SU-DHL-6 (cell line): ENCODE measurements around the gene ADAMTS17.
"Not testable (repeated sequence)": the region's sequence is repeated elsewhere in the genome, so short reads cannot be mapped to it uniquely, and the experiment has no call there.

Experiments used
- H2AFZ ChIP-seq: fragments of 200-600 bp; sonication (generic); 2 replicates; pipeline ENCODE4 v1.6.1; 2014; ENCODE audit warnings: low read depth, mild to moderate bottlenecking, moderate library complexity, mixed read lengths, antibody characterized with exemption, low read length; ENCODE audit not compliant: severe bottlenecking
- H3F3A ChIP-seq: fragments of 200-600 bp; shearing (Covaris generic); 2 replicates; pipeline ENCODE4 v1.6.0; 2016; ENCODE audit warnings: antibody characterized with exemption, mild to moderate bottlenecking; ENCODE audit not compliant: insufficient read depth
- H3K27ac ChIP-seq: fragments of 200-600 bp; sonication (generic); 2 replicates; pipeline ENCODE4 v1.5.1; 2016; ENCODE audit warnings: low read depth, mild to moderate bottlenecking, low read length, moderate library complexity, mixed read lengths
- H3K27me3 ChIP-seq: fragments of 200-600 bp; sonication (generic), shearing (Covaris generic); 2 replicates; pipeline ENCODE4 v1.6.0; 2014; ENCODE audit warnings: mild to moderate bottlenecking, low read length
- H3K36me3 ChIP-seq: fragments of 200-600 bp; sonication (generic); 2 replicates; pipeline ENCODE4 v1.6.1; 2014; ENCODE audit warnings: mild to moderate bottlenecking, low read length, mixed read lengths
- H3K4me2 ChIP-seq: fragments of 300-600, 200-600 bp; shearing (Covaris generic), sonication (generic); 2 replicates; pipeline ENCODE4 v1.6.0; 2014; ENCODE audit warnings: low read length, low read depth, mild to moderate bottlenecking; ENCODE audit not compliant: poor library complexity, severe bottlenecking
- H3K4me3 ChIP-seq: fragments of 200-600 bp; sonication (generic); 2 replicates; pipeline ENCODE4 v1.5.1; 2014; ENCODE audit warnings: antibody characterized with exemption, low read length, mild to moderate bottlenecking, mixed read lengths; ENCODE audit not compliant: insufficient read depth, poor library complexity, severe bottlenecking
- H3K79me2 ChIP-seq: fragments of 200-600 bp; sonication (generic); 2 replicates; pipeline ENCODE4 v1.6.1; 2014; ENCODE audit warnings: mild to moderate bottlenecking, low read length, moderate library complexity; ENCODE audit not compliant: insufficient read depth
- H3K9ac ChIP-seq: fragments of 200-600 bp; sonication (generic); 2 replicates; pipeline ENCODE4 v1.7.0; 2014; ENCODE audit warnings: mild to moderate bottlenecking, low read length
- H3K9me2 ChIP-seq: fragments of 200-600 bp; sonication (generic); replicated peaks from 2 replicates; pipeline ENCODE4 v1.6.1; 2014; ENCODE audit warnings: low read length; ENCODE audit not compliant: insufficient read depth
- H3K9me3 ChIP-seq: fragments of 200-600 bp; sonication (generic); 2 replicates; pipeline ENCODE4 v1.6.1; 2014; ENCODE audit warnings: low read length, mixed read lengths; ENCODE audit not compliant: insufficient read depth
- H4K20me1 ChIP-seq: fragments of 200-600 bp; sonication (generic); 2 replicates; pipeline ENCODE4 v1.6.1; 2014; ENCODE audit warnings: low read depth, mild to moderate bottlenecking, antibody characterized with exemption, low read length, moderate library complexity, mixed read lengths
- CTCF ChIP-seq: fragments of 200-600 bp; sonication (generic); IDR thresholded peaks from one replicate; pipeline ENCODE4 v1.5.1; 2017; ENCODE audit warnings: antibody characterized with exemption, mild to moderate bottlenecking, low read length, moderate library complexity; ENCODE audit not compliant: insufficient read depth, poor library complexity, severe bottlenecking
- EZH2phosphoT487 ChIP-seq: fragments of 200-600 bp; sonication (generic), shearing (Covaris generic); conservative IDR thresholded peaks from 2 replicates; pipeline ENCODE4 v1.6.1; 2018; ENCODE audit warnings: mild to moderate bottlenecking, antibody characterized with exemption, low read length, moderate library complexity, mixed read lengths

ADAMTS17 gene

GRCh38 chr15:99929266-99929665 is 412.5 kb downstream of the ADAMTS17 start:
- Histone ChIP-seq H3K9me2 (no peaks in the 10 kb centered on the region), H3K79me2 (no peaks in the 10 kb centered on the region), H3K27ac (no peak overlapping the region), H3K36me3 (no peaks in the 10 kb centered on the region), H2AFZ (no peak overlapping the region), H3K4me2 (no peak overlapping the region), H4K20me1 (no peaks in the 10 kb centered on the region), H3F3A (no peaks in the 10 kb centered on the region), H3K27me3 (no peaks in the 10 kb centered on the region), H3K4me3 (no peak overlapping the region), H3K9me3 (no peaks in the 10 kb centered on the region), H3K9ac (no peak overlapping the region)
- TF ChIP-seq CTCF = no peak
- no peak for TF ChIP-seq EZH2phosphoT487

DNA sequence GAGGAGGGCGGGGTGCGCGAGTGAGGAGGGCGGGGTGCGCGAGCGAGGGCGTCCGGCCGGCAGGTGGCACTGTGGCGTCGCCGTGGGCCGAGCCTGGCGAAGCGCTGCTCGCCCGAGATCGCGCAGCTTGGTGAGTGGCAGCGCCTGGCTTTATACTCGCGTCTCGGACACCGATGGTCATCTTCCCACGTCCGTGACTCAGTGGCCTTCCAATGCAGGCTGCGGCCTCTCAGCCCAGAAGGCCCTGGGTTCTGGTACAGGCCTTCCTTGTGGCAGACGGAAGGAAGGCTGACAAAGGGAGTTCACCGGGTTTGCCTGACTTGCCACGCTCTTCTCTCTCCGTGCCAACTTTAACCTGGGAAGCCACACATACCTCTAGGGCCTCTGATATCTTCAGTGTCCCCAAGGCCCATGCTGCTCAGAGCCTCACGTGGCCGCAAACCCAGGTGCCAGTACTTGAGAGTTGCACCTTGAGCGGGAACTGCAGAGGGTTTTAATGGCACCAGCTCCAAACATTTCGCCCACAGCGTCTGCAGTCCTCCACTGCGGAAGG is 413.3 kb downstream of the ADAMTS17 start:
- H3F3A ChIP-seq = no peaks in the 10 kb centered on the region
- H3K27me3 ChIP-seq = no peaks in the 10 kb centered on the region
- H3K79me2 ChIP-seq = no peaks in the 10 kb centered on the region
- H3K36me3 ChIP-seq = no peaks in the 10 kb centered on the region
- H4K20me1 ChIP-seq = no peaks in the 10 kb centered on the region
- no peaks in the 10 kb centered on the region for H3K9me3 ChIP-seq
- peak overlapping the region; percentile 68 for H2AFZ ChIP-seq
- H3K9me2 ChIP-seq = no peaks in the 10 kb centered on the region
- peak overlapping the region; percentile 48 for H3K4me2 ChIP-seq
- no peak for TF ChIP-seq CTCF
- TF ChIP-seq EZH2phosphoT487 = no peak
- peak overlapping the region; percentile 26; the same call in 1 of the 2 replicates for H3K9ac ChIP-seq
- peak overlapping the region; percentile 42 for H3K4me3 ChIP-seq
- no peak overlapping the region for H3K27ac ChIP-seq

- H3K79me2 ChIP-seq, H3K9me3 ChIP-seq, H3K27ac ChIP-seq, H3F3A ChIP-seq, H3K9ac ChIP-seq, H3K9me2 ChIP-seq, H3K4me2 ChIP-seq, H4K20me1 ChIP-seq, H3K4me3 ChIP-seq, H3K36me3 ChIP-seq, H2AFZ ChIP-seq, H3K27me3 ChIP-seq: not testable (repeated sequence)
Measured at GRCh38 chr15:99926532-99926931, 415.2 kb downstream of the ADAMTS17 start.

DNA sequence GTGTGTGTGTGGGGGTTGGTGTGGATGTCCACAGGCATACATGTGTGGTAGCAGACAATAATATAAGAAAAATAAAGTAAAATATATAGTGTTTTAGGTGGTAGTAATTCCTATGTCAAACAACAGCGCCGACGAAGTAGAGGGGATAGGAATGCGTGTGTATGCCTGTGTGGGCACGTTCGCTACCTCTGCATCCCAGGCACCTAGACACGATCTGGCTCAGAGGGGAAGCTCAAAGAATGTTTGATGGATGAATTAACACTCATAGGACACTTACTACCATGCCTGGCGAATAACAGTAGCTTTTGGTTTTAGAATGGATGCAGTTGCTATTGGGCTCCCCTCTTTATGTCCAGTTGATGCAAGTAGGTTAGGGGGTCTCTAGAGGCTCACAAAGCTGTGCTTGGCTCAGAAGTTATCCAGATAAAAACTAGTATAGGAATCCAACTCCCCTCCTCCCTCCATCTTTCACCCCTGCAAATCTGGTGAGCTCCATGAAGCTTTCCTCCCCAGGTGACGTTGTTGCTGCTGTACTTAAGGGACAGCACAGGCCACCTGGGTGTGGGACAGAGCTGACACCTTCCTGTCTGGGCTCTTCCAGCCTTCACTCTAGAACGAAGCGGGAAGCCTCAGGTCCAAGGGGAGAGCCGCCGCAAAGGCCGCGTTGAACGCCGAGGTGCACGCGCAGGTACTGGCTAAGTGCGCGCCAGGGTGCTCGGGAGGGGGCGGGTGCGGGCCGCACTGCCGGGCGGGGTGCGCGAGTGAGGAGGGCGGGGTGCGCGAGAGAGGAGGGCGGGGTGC is 415.9 kb downstream of the ADAMTS17 start:
- H3K4me3 ChIP-seq = no peak overlapping the region
- peak overlapping the region; percentile 14 for H3K4me2 ChIP-seq

More for the DNA sequence above, 415.9 kb downstream of the ADAMTS17 start:
- H3K27ac ChIP-seq = no peak overlapping the region
- TF ChIP-seq EZH2phosphoT487 (no peak), CTCF (no peak)
- no peaks in the 10 kb centered on the region for H3K9me2 ChIP-seq
- H3K79me2 ChIP-seq = no peaks in the 10 kb centered on the region
- no peaks in the 10 kb centered on the region for H3F3A ChIP-seq
- H2AFZ ChIP-seq = no peak overlapping the region
- no peak overlapping the region; the same call in 1 of the 2 replicates for H3K9ac ChIP-seq
- no peaks in the 10 kb centered on the region for H4K20me1 ChIP-seq
- no peaks in the 10 kb centered on the region for H3K27me3 ChIP-seq
- no peaks in the 10 kb centered on the region for H3K9me3 ChIP-seq
- no peaks in the 10 kb centered on the region for H3K36me3 ChIP-seq
